Memory B cell (primary cell): Measurements from ENCODE around the gene DYNLRB2.

ENCODE experiments used
- ATAC-seq: fragments of 150-1000 bp; cut with Tn5 transposase; 2 replicates; pipeline ENCODE4 v1.10.0; 2021; ENCODE audit warnings: low read depth, mild to moderate bottlenecking, moderate library complexity
- DNase-seq, 2 donors: peaks; one replicate each; pipeline ENCODE4 v3.0.0; 2022; ENCODE audit warnings: low spot score in 2 of 2
- H3K27ac Mint-ChIP-seq: one replicate; pipeline ENCODE4 v1.8.0; 2022; ENCODE audit warnings: mild to moderate bottlenecking, moderate library complexity, mixed read lengths
- H3K27me3 Mint-ChIP-seq: one replicate; pipeline ENCODE4 v1.8.0; 2022; ENCODE audit warnings: mixed read lengths
- H3K36me3 Mint-ChIP-seq: one replicate; pipeline ENCODE4 v1.8.0; 2022; ENCODE audit warnings: mild to moderate bottlenecking, mixed read lengths
- H3K4me1 Mint-ChIP-seq: one replicate; pipeline ENCODE4 v1.8.0; 2022; ENCODE audit warnings: mixed read lengths
- H3K4me3 Mint-ChIP-seq: one replicate; pipeline ENCODE4 v1.8.0; 2022; ENCODE audit warnings: mild to moderate bottlenecking, moderate library complexity, mixed read lengths
- H3K9me3 Mint-ChIP-seq: one replicate; pipeline ENCODE4 v1.8.0; 2022; ENCODE audit warnings: mixed read lengths

Gene DYNLRB2

GRCh38 chr16:80594756-80595155, 54.0 kb downstream of the DYNLRB2 start:
- peaks cover 15% of the 10 kb centered on the region for H3K9me3 Mint-ChIP-seq
- peaks cover 13% of the 10 kb centered on the region for H3K36me3 Mint-ChIP-seq
- H3K27me3 Mint-ChIP-seq: no peaks in the 10 kb centered on the region
- no peak overlapping the region for H3K4me3 Mint-ChIP-seq
- DNase-seq (no peak), ATAC-seq (no peak)
- H3K27ac Mint-ChIP-seq: no peak overlapping the region
- H3K4me1 Mint-ChIP-seq: no peaks in the 10 kb centered on the region

- ATAC-seq: no peak
Measured at GRCh38 chr16:80596507-80597207, 55.9 kb downstream of the DYNLRB2 start.

GRCh38 chr16:80599466-80599865, 58.7 kb downstream of the DYNLRB2 start:
- H3K36me3 Mint-ChIP-seq: peaks cover 10% of the 10 kb centered on the region
- no peak for ATAC-seq
- H3K9me3 Mint-ChIP-seq: peaks cover 11% of the 10 kb centered on the region
- no peak for DNase-seq
- H3K4me3 Mint-ChIP-seq: no peak overlapping the region
- H3K4me1 Mint-ChIP-seq: no peaks in the 10 kb centered on the region
- no peaks in the 10 kb centered on the region for H3K27me3 Mint-ChIP-seq
- H3K27ac Mint-ChIP-seq: no peak overlapping the region

More at GRCh38 chr16:80596507-80597207, 55.9 kb downstream of the DYNLRB2 start:
- peaks cover 13% of the 10 kb centered on the region for H3K36me3 Mint-ChIP-seq
- H3K27me3 Mint-ChIP-seq: no peaks in the 10 kb centered on the region
- H3K27ac Mint-ChIP-seq: no peak overlapping the region
- no peak overlapping the region for H3K4me3 Mint-ChIP-seq
- no peak for DNase-seq
- no peaks in the 10 kb centered on the region for H3K4me1 Mint-ChIP-seq
- H3K9me3 Mint-ChIP-seq: peaks cover 15% of the 10 kb centered on the region
